ENCODE results near the gene THBD.

Gene THBD

DNA sequence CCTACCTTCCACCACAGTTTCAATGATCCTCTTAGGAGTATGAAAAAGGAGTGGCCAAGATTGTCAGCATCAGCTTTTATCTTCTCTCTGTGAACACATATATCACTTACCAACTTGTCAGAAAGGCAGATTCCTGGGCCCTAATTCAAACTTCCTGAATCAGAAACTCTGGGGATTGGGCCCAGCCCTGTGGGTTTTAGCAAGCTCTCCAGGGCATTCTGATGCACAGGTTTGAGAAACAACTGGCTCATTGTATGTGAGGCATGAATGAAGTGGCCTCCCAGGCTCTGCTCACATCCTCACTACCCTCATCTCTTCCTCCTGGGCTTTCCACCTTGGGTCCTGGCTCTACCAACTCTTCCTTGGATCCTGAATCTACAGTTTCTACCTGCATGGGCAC is 13.2 kb upstream of the THBD start:
- no peaks in the 10 kb centered on the region for H3K79me2 ChIP-seq (ENCODE audit: low read length)
- no peak for DNase-seq
- no peak for TF ChIP-seq EZH2phosphoT487 (IDR thresholded peaks at IDR 0.05; ENCODE audit: low read length)
- no peak for TF ChIP-seq EZH2 (optimal IDR thresholded peaks at IDR 0.05; ENCODE audit: low read depth, low read length)
- TF ChIP-seq, protein P1, sequence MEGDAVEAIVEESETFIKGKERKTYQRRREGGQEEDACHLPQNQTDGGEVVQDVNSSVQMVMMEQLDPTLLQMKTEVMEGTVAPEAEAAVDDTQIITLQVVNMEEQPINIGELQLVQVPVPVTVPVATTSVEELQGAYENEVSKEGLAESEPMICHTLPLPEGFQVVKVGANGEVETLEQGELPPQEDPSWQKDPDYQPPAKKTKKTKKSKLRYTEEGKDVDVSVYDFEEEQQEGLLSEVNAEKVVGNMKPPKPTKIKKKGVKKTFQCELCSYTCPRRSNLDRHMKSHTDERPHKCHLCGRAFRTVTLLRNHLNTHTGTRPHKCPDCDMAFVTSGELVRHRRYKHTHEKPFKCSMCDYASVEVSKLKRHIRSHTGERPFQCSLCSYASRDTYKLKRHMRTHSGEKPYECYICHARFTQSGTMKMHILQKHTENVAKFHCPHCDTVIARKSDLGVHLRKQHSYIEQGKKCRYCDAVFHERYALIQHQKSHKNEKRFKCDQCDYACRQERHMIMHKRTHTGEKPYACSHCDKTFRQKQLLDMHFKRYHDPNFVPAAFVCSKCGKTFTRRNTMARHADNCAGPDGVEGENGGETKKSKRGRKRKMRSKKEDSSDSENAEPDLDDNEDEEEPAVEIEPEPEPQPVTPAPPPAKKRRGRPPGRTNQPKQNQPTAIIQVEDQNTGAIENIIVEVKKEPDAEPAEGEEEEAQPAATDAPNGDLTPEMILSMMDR (IDR thresholded peaks at IDR 0.05; ENCODE audit: low read length) = no peak
- H3K4me3 ChIP-seq (ENCODE audit: low read length) = no peak overlapping the region
- no peak overlapping the region for H3K27ac ChIP-seq (ENCODE audit: low read length)
- H4K20me1 ChIP-seq (ENCODE audit: insufficient read depth, low read length) = no peaks in the 10 kb centered on the region
- no peaks in the 10 kb centered on the region for H3K4me1 ChIP-seq (ENCODE audit: low read length)
- no peak overlapping the region for H2AFZ ChIP-seq (ENCODE audit: low read length)
- H3K27me3 ChIP-seq (replicated peaks; ENCODE audit: insufficient read depth, low read length) = no peaks in the 10 kb centered on the region
- H3K36me3 ChIP-seq (replicated peaks; ENCODE audit: insufficient read depth, low read length) = no peaks in the 10 kb centered on the region
- no peaks in the 10 kb centered on the region for H3F3A ChIP-seq (ENCODE audit: insufficient read depth, low read length)
- H3K4me2 ChIP-seq (ENCODE audit: low read depth, low read length) = no peak overlapping the region
- no peaks in the 10 kb centered on the region for H3K9me2 ChIP-seq (replicated peaks; ENCODE audit: insufficient read depth, low read length)
- H3K9me3 ChIP-seq (replicated peaks; ENCODE audit: insufficient read depth, low read length) = no peaks in the 10 kb centered on the region
- H3K9ac ChIP-seq (ENCODE audit: low read length) = no peak overlapping the region

- H3K79me2 ChIP-seq (ENCODE audit: low read length) = no peaks in the 10 kb centered on the region
- TF ChIP-seq EZH2 (optimal IDR thresholded peaks at IDR 0.05; ENCODE audit: low read depth, low read length) (no peak), EZH2phosphoT487 (IDR thresholded peaks at IDR 0.05; ENCODE audit: low read length) (no peak)
- TF ChIP-seq, protein P1 (IDR thresholded peaks at IDR 0.05; ENCODE audit: low read length) = no peak
- no peak overlapping the region for H3K4me3 ChIP-seq (ENCODE audit: low read length)
- H3K4me1 ChIP-seq (ENCODE audit: low read length) = no peaks in the 10 kb centered on the region
- H3K9ac ChIP-seq (ENCODE audit: low read length) = no peak overlapping the region
- no peaks in the 10 kb centered on the region for H3K36me3 ChIP-seq (replicated peaks; ENCODE audit: insufficient read depth, low read length)
- H3K27me3 ChIP-seq (replicated peaks; ENCODE audit: insufficient read depth, low read length) = no peaks in the 10 kb centered on the region
- no peak overlapping the region for H3K4me2 ChIP-seq (ENCODE audit: low read depth, low read length)
- no peaks in the 10 kb centered on the region for H3F3A ChIP-seq (ENCODE audit: insufficient read depth, low read length)
- H4K20me1 ChIP-seq (ENCODE audit: insufficient read depth, low read length) = no peaks in the 10 kb centered on the region
- H3K27ac ChIP-seq (ENCODE audit: low read length) = no peak overlapping the region
- DNase-seq = no peak
- no peaks in the 10 kb centered on the region for H3K9me2 ChIP-seq (replicated peaks; ENCODE audit: insufficient read depth, low read length)
- no peaks in the 10 kb centered on the region for H3K9me3 ChIP-seq (replicated peaks; ENCODE audit: insufficient read depth, low read length)
- no peak overlapping the region for H2AFZ ChIP-seq (ENCODE audit: low read length)
Observed at GRCh38 chr20:23061734-23062561, 12.5 kb upstream of the THBD start.

DNA sequence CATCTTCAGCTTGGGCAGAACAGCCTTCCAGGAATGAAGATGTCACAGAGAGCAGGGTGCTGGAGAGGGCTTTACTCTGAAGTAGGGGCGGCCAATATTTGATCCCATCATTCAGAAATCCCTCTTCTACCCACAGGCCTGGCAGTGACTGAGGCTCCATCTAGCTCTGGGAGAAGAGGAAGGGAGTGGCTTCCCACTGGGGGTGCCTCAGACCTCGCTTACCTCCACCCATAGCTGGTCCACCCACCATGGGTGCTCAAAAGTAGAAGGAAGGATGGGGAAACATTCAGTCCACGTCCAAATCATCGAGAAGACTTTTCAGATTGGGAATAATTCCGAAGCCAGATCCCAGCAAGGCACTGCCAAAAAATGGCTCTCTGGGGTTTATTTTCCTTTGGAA is 11.8 kb upstream of the THBD start:
- Histone ChIP-seq H3K36me3 (replicated peaks; ENCODE audit: insufficient read depth, low read length) (no peaks in the 10 kb centered on the region), H4K20me1 (ENCODE audit: insufficient read depth, low read length) (no peaks in the 10 kb centered on the region), H3K9ac (ENCODE audit: low read length) (no peak overlapping the region), H3K9me2 (replicated peaks; ENCODE audit: insufficient read depth, low read length) (no peaks in the 10 kb centered on the region), H3K9me3 (replicated peaks; ENCODE audit: insufficient read depth, low read length) (no peaks in the 10 kb centered on the region), H3K4me1 (ENCODE audit: low read length) (no peaks in the 10 kb centered on the region), H3K4me3 (ENCODE audit: low read length) (no peak overlapping the region), H2AFZ (ENCODE audit: low read length) (no peak overlapping the region), H3K27ac (ENCODE audit: low read length) (no peak overlapping the region), H3K4me2 (ENCODE audit: low read depth, low read length) (no peak overlapping the region), H3K79me2 (ENCODE audit: low read length) (no peaks in the 10 kb centered on the region), H3F3A (ENCODE audit: insufficient read depth, low read length) (no peaks in the 10 kb centered on the region), H3K27me3 (replicated peaks; ENCODE audit: insufficient read depth, low read length) (no peaks in the 10 kb centered on the region)
- no peak for DNase-seq
- TF ChIP-seq EZH2 (optimal IDR thresholded peaks at IDR 0.05; ENCODE audit: low read depth, low read length) (no peak), EZH2phosphoT487 (IDR thresholded peaks at IDR 0.05; ENCODE audit: low read length) (no peak)
- TF ChIP-seq, protein P1 (IDR thresholded peaks at IDR 0.05; ENCODE audit: low read length) = no peak
